GM21381 (cell line): ENCODE measurements around the gene PPP1R3D.

ENCODE experiments used
- ATAC-seq: cut with Tn5 transposase; IDR thresholded peaks from one replicate; pipeline ENCODE4 v1.9.1; 2021; ENCODE audit warnings: mild to moderate bottlenecking, moderate library complexity; ENCODE audit not compliant: unreplicated experiment

PPP1R3D gene

GRCh38 chr20:59948828-59949720 lies 9.0 kb upstream of the PPP1R3D start:
- ATAC-seq: no peak

DNA sequence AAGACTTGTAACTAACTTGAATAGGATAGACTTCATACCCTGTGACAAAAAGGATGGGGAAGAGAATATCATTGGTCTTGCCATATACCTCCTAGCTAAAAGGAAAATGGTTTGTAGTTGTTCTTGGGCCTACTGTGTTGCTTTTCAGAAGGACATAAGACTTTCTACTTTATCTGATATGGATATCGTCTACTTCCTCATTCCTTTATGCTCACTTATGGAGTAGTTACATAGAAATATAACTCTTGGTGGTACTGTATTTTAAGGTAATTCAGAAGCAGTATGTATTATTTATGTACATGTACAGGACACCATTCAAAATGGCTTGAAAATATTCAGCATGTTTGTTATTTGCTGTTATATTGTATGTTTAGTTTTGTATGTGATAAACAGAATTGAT lies 8.1 kb upstream of the PPP1R3D start:
- no peak for ATAC-seq

GRCh38 chr20:59947376-59947775 lies 7.3 kb upstream of the PPP1R3D start:
- no peak for ATAC-seq

DNA sequence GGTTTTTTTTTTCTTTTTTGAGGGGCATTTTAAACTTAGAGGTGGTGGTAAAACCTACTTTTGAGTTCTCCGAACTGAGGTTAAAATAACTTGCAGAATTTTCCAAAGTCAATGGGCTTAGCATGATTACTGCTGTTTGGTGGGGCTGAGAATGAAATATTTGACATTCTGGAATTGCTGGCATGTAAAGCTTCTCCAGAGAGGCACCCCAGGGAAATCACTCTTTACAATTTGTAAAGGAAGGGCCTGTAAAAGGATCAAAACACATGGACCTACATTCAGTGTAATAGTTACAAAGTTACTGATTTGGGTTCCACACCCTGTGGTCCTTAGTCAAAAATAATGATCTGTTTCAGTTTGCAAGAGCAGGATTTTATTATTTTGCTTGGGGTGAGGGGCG lies 5.6 kb upstream of the PPP1R3D start:
- ATAC-seq: no peak

GRCh38 chr20:59945175-59945574 lies 5.1 kb upstream of the PPP1R3D start:
- ATAC-seq: no peak

- no peak for ATAC-seq
Measured at GRCh38 chr20:59944726-59945125, 4.6 kb upstream of the PPP1R3D start.

GRCh38 chr20:59942245-59942644 lies 2.1 kb upstream of the PPP1R3D start:
- ATAC-seq: no peak

GRCh38 chr20:59940956-59941294 lies 820 bp upstream of the PPP1R3D start:
- peak; percentile 8 for ATAC-seq

- ATAC-seq: peak; percentile 34
Measured at GRCh38 chr20:59939879-59940128, 301 bp downstream of the PPP1R3D start.

GRCh38 chr20:59939052-59939878 lies 840 bp downstream of the PPP1R3D start:
- peak; percentile 3 for ATAC-seq

GRCh38 chr20:59938696-59939051 lies 1.4 kb downstream of the PPP1R3D start:
- ATAC-seq: no peak

DNA sequence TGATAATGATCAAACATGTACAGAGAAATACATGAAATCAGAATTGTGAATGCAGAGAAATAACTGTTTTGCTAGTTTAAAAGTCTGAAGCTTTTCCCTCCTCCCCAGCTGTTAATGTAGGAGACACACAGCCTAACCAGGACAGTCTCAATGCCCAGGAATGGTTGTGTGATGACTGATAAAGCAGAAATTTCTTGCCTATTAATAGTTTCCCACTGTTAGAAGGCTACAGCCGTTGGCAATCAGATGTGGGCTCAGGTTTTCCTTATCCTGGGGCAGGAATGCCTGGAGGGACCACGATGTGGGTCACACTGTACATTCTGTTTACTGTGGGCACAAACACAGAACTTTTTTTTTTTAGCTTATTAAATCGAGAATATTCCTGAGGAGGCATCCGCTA lies 1.9 kb downstream of the PPP1R3D start:
- no peak for ATAC-seq

DNA sequence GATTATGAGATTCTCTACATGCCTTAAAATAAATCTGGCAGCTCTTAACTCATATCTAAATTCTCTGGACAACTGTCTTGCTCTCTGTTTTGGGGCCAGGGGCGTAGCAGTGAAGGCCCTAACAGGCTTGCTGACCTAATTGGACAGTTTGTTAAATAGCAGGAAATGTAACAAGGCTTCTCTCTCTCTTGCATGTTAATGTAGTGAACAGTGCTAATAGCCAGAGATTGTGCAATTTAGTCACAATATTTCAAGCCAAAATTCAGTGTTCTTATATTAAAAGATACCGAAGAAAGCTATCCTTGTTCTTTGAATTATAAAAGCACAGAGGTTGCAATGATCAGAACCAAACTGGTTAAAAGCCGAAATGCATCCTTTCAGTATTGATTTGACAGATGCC lies 3.0 kb downstream of the PPP1R3D start:
- ATAC-seq: no peak

DNA sequence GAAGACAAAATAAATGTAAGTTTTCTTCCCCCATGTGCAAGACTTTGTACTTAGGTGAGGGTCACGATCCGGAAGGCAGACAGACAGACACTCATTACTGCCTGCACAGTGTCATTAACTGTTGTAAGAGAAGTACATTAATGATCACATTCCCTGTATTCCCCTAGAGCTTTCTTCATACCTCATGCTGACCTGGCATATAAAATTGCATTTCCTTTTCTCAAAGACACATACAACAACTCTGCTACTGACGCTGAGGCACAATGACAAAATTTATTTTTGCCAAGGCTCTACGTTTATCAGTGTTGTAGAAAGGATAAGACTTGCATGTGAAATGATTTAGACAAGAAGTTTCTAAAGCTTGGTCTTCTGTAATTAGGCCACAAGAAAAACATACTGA lies 3.7 kb downstream of the PPP1R3D start:
- ATAC-seq: no peak

- ATAC-seq: no peak
Measured at GRCh38 chr20:59935457-59936185, 4.5 kb downstream of the PPP1R3D start.

DNA sequence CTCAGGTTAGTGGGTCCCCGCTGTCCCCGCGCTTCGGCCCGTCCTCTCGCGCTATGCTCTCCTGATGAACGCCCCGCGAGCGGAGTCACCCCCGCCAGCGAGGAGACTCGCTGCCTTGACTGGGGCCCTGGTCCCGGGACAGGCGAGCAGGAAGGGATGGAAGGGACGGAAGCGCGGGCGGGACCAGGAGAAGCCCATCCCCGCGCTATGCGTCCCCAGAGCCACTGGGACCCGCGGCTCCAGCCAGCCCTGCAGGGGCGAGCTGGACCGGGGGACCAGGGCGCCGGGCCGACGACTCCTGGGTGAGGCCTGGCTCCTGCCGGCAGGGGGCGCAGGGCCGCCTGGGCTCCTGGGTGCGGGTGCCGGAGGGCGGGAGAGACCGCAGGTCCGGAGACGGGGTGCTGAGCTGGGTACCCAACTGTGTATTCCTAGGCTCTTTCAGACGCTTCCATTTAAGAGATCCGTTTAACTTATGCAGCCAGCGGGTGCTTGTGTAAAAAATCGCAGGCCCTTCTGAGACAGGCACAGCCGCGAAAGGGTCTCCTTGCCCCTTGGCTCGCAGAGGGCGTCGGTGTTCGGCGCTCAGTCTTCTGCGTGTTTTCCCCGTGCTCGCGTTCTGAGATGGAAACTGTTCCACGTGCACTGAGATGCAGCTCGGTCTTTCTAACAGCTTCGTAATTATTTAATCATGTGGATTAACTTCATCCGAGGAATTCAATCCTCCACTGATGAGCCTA lies 6.1 kb downstream of the PPP1R3D start:
- ATAC-seq: peak; percentile 77

- peak; percentile 16 for ATAC-seq
Measured at GRCh38 chr20:59933296-59933848, 6.7 kb downstream of the PPP1R3D start, which contains the start of gene SYCP2. Gene SYCP2 (minus strand): TSS chr20:59933637. CDS start chr20:59922413, 11,224 bp downstream.

DNA sequence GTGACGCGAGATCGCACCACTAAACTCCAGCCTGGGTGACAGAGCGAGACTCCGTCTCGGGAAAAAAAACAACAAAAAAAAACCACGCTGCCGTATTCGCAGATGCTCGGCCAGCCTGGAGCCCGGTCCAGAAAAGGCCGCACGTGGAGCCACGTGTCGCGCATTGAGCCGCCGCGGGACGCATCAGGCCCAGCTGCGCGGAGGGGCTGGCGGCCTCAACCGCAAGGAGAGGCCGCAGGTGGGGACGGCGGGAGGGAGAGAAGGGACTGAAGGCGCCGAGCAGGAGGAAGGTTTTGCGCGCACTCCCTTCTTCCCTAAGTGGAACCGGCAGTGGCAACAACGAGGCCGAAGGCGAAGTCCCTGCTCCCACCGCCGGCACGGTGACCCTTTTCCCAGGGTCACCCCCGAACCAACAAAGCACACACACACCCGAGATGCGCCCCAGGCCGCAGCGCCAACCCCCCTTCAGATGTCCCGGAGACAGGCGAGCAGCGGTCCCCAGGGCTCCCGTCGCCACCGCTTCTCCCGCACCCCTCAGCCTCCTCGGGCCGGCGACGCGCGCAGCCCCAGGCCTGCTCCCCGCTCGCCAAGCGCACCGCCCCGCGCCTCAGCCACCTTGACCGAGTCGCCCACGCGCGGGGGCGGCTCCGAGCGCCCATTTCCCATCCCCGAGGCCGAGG lies 7.3 kb downstream of the PPP1R3D start:
- ATAC-seq: no peak

GRCh38 chr20:59931511-59932312 lies 8.4 kb downstream of the PPP1R3D start:
- no peak for ATAC-seq
